ENCODE measurements around the gene GAB1.

- TF ChIP-seq JUN (CRISPR knock-in tag; IDR thresholded peaks at IDR 0.05) (no peak), PAF1 (CRISPR knock-in tag; IDR thresholded peaks at IDR 0.05) (no peak), ZNF567 (CRISPR knock-in tag; IDR thresholded peaks at IDR 0.05; ENCODE audit: borderline replicate concordance) (no peak), AGO2 (optimal IDR thresholded peaks at IDR 0.05; ENCODE audit: low read depth, low read length) (no peak), RAD21 (CRISPR knock-in tag; IDR thresholded peaks at IDR 0.05) (no peak), POLR2A (IDR thresholded peaks at IDR 0.05; ENCODE audit: insufficient read depth in 1 of 2, low read depth in 2 of 2, low read length in 2 of 2) (no peak), KAT8 (CRISPR knock-in tag; IDR thresholded peaks at IDR 0.05) (no peak), SIN3B (IDR thresholded peaks at IDR 0.05; ENCODE audit: low read length) (no peak)
- TF ChIP-seq, protein P1, sequence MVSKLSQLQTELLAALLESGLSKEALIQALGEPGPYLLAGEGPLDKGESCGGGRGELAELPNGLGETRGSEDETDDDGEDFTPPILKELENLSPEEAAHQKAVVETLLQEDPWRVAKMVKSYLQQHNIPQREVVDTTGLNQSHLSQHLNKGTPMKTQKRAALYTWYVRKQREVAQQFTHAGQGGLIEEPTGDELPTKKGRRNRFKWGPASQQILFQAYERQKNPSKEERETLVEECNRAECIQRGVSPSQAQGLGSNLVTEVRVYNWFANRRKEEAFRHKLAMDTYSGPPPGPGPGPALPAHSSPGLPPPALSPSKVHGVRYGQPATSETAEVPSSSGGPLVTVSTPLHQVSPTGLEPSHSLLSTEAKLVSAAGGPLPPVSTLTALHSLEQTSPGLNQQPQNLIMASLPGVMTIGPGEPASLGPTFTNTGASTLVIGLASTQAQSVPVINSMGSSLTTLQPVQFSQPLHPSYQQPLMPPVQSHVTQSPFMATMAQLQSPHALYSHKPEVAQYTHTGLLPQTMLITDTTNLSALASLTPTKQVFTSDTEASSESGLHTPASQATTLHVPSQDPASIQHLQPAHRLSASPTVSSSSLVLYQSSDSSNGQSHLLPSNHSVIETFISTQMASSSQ (IDR thresholded peaks at IDR 0.05; ENCODE audit: low read depth): no peak
- TF ChIP-seq, protein P1 (CRISPR knock-in tag; IDR thresholded peaks at IDR 0.05; ENCODE audit: borderline replicate concordance): no peak
These were observed 99.3 kb downstream of the GAB1 start for GRCh38 chr4:143435955-143436354.
